Measurements from ENCODE around the gene RXFP4. TPM values are rescaled to one million over a fixed set of nuclear protein-coding genes. Genes with fewer than 3 reads are reported as not detected.

The RXFP4 gene
- total RNA-seq, 2 experiments from 2014 or later = not detected

DNA sequence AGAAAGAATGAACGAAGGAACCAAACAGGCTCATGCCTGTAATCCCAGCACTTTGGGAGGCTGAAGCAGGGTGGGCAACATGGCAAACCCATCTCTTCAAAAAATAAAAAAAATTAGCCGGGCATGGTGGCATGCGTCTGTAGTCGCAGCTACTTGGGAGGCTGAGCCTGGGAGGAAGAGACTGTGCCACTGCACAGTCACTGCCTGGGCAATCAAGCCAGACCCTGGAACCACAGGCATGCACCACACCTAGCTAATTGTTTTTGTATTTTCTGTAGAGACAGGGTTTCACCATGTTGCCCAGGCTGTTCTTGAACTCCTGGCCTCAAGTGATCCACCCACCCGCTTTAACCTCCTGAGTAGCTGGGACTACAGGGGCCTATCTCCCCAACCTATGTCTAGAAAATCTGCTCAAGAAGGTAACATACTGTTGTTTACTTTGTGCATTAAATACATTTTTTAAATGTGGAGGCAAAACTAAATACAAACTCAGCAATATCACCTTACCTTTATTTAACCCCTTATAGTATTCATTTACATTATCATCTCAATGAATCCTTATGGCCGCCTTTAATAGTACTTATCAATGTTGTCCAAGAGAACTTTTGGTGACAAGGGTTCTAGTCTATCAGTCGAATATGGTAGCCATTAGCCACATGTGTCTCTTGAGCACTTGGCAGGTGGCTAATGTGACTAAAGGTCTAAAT is 10.0 kb upstream of the RXFP4 start:
- H3K27ac Mint-ChIP-seq = peak overlapping the region; percentile 60
- no peaks in the 10 kb centered on the region for H3K27me3 Mint-ChIP-seq (ENCODE audit: low read depth)
- no peak overlapping the region for H3K4me3 Mint-ChIP-seq
- no peaks in the 10 kb centered on the region for H3K9me3 Mint-ChIP-seq (ENCODE audit: insufficient read depth)
- ChIA-PET POLR2A (interaction anchor here (4.2 kb wide), 1 partner anchor 13 kb away, joined by 39 read pairs; no protein-coding TSS in a partner anchor), CTCF (interaction anchor here (0.6 to 4.9 kb wide), 8 partner anchors 8 to 135 kb away, joined by 3 to 96 read pairs (median 4); no protein-coding TSS in a partner anchor)
- ATAC-seq (no peak), DNase-seq (no peak)
- H3K36me3 Mint-ChIP-seq (ENCODE audit: low read depth) = peaks cover 57% of the 10 kb centered on the region
- peaks cover 46% of the 10 kb centered on the region for H3K4me1 Mint-ChIP-seq (ENCODE audit: low read depth)

DNA sequence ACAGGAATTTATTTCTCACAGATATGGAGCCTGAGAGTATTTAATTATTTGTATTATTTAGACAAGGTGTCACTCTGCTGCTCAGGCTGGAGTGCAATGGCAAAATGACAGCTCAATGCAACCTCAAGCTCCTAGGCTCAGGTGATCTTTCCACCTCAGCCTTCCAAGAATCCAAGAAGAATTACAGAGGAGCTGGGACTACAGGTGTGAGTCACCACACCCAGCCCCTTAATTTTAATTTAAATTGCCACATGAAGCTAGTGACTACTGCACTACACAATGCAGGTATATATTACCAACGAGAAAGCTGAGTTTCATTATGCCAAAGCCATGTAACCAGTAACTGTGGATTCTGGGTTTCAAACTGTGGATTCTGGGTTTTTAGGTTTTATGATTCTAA is 9.4 kb upstream of the RXFP4 start:
- POLR2A ChIA-PET = interaction anchor here (0.9 to 4.2 kb wide), 3 partner anchors 12 to 281 kb away, joined by 3 to 39 read pairs (median 3); partner anchors contain the start of genes PMF1 and SYT11
- H3K27ac Mint-ChIP-seq = no peak overlapping the region
- peaks cover 51% of the 10 kb centered on the region for H3K36me3 Mint-ChIP-seq (ENCODE audit: low read depth)
- ATAC-seq (no peak), DNase-seq (no peak)
- no peaks in the 10 kb centered on the region for H3K9me3 Mint-ChIP-seq (ENCODE audit: insufficient read depth)
- peaks cover 42% of the 10 kb centered on the region for H3K4me1 Mint-ChIP-seq (ENCODE audit: low read depth)
- CTCF ChIA-PET = interaction anchor here (1.2 to 4.9 kb wide), 8 partner anchors 9 to 134 kb away, joined by 3 to 96 read pairs (median 10); partner anchors contain the start of gene ARHGEF2
- H3K4me3 Mint-ChIP-seq = no peak overlapping the region
- H3K27me3 Mint-ChIP-seq (ENCODE audit: low read depth) = no peaks in the 10 kb centered on the region

DNA sequence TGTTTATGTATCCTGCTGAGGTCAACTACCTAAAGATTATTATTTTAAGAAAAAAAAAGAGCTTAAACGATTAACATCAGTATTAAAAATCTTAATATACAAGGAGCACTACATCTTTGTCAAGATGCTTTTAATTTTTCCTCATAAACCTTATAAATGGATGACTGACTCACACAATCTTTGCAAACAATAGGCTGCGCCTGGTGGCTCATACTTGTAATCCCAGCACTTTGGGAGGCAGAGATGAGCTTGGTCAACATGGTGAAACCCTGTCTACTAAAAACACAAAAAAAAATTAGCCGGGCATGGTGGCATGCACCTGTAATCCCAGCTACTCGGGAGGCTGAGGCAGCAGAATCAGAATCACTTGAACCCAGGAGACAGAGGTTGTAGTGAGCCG is 9.0 kb upstream of the RXFP4 start:
- H3K27me3 Mint-ChIP-seq (ENCODE audit: low read depth) = no peaks in the 10 kb centered on the region
- H3K36me3 Mint-ChIP-seq (ENCODE audit: low read depth) = peaks cover 47% of the 10 kb centered on the region
- H3K27ac Mint-ChIP-seq = peak overlapping the region; percentile 60
- DNase-seq = no peak
- no peak for ATAC-seq
- H3K9me3 Mint-ChIP-seq (ENCODE audit: insufficient read depth) = no peaks in the 10 kb centered on the region
- H3K4me1 Mint-ChIP-seq (ENCODE audit: low read depth) = peaks cover 41% of the 10 kb centered on the region
- CTCF ChIA-PET = interaction anchor here (1.2 to 4.9 kb wide), 7 partner anchors 9 to 134 kb away, joined by 3 to 96 read pairs (median 16); partner anchors contain the start of gene ARHGEF2
- POLR2A ChIA-PET = interaction anchor here (0.9 to 4.2 kb wide), 4 partner anchors 12 to 280 kb away, joined by 3 to 39 read pairs (median 10); partner anchors contain the start of genes PMF1 and SYT11
- no peak overlapping the region for H3K4me3 Mint-ChIP-seq

DNA sequence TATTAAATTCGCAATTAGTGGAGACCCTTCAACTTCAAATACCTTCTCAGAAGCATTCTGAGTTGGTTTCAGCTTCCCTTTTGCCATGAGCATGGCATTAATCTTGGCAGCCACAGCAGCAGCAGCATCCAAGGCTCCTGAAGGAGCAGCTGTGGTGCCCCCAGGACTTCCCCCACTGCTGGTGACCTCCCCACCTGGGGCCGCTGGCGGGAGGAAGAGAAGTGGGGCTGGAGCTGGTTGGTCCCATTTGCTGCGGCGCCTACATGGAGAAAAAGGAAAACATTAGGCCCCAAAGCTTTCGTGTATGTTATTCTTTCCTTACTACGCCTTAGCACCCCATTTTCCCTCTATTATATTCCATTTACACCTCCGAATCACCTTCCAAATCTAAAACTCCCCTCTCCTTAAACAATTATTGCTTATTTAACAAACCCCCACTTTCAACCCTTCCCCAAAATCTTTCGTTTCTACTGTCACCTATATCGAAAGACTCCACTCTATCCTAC is 7.8 kb upstream of the RXFP4 start:
- ChIA-PET CTCF (interaction anchor here (0.8 to 4.9 kb wide), 11 partner anchors 12 to 195 kb away, joined by 3 to 96 read pairs (median 11); partner anchors contain the start of gene ARHGEF2), POLR2A (interaction anchor here (0.6 to 4.2 kb wide), 18 partner anchors 11 to 133 kb away, joined by 3 to 39 read pairs (median 4); partner anchors contain the start of gene ARHGEF2)
- no peak for DNase-seq
- Mint-ChIP-seq H3K27me3 (ENCODE audit: low read depth) (no peaks in the 10 kb centered on the region), H3K4me1 (ENCODE audit: low read depth) (peaks cover 48% of the 10 kb centered on the region), H3K27ac (no peak overlapping the region), H3K9me3 (ENCODE audit: insufficient read depth) (no peaks in the 10 kb centered on the region), H3K4me3 (no peak overlapping the region), H3K36me3 (ENCODE audit: low read depth) (peaks cover 38% of the 10 kb centered on the region)
- no peak for ATAC-seq

DNA sequence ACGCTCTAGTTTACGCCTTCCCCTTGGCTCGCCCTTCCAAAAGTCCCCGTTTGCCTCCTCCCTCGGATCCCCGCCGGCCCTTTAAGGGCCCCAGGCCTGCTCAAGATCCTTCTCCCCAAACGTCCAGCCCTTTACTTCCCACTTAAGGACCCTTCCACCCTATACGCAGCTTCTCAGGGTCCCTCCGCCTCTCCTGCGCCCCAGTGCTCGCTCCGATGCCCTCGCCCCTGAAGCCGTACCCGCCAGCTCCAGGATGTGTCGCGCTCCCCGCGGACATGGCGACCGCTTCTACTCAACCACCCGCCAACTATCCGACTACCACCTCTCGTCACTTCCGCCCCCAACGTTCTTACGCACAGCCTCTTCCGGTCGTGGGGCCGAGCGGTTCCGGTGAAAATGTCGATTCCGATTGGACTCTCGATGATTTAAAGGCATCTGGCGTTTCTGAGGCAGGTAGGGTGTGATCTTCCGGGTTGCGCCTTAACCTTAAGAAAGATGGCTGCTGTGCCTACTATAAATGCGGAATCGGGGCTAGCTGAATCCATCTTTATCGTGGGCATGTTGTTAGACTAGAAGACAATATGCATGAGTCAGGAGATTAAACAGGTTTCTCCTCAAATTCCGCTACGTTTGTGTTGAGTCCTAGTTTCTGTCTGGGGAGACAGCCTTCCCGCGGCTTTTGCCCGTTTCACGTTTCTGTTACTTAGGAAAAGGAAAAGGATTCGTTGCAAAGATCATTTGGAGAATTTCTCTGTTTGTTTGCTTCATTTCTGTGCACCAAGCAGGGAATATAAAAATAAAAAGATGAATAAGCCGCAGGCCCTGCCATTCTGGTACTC is 7.1 kb upstream of the RXFP4 start, which contains the start of gene KHDC4:
Gene KHDC4 (minus strand): TSS at position 317 of the 839 bp plus-strand sequence. CDS start 40 bp downstream, at position 277.
- peak; percentile 98 for DNase-seq
- Mint-ChIP-seq H3K27ac (no peak within 1 kb of the TSS), H3K27me3 (ENCODE audit: low read depth) (no peaks in the 10 kb centered on the region), H3K4me1 (ENCODE audit: low read depth) (peaks cover 44% of the 10 kb centered on the region), H3K36me3 (ENCODE audit: low read depth) (peaks cover 34% of the 10 kb centered on the region), H3K9me3 (ENCODE audit: insufficient read depth) (no peaks in the 10 kb centered on the region), H3K4me3 (no peak within 1 kb of the TSS)
- CTCF ChIA-PET = interaction anchor here (0.8 to 4.9 kb wide), 15 partner anchors 8 to 194 kb away, joined by 3 to 96 read pairs (median 4); partner anchors contain the start of genes ARHGEF2, SSR2 and UBQLN4
- POLR2A ChIA-PET = interaction anchor here (0.6 to 4.2 kb wide), 22 partner anchors 10 to 132 kb away, joined by 3 to 39 read pairs (median 4); partner anchors contain the start of gene ARHGEF2
- peak; percentile 94 for ATAC-seq

DNA sequence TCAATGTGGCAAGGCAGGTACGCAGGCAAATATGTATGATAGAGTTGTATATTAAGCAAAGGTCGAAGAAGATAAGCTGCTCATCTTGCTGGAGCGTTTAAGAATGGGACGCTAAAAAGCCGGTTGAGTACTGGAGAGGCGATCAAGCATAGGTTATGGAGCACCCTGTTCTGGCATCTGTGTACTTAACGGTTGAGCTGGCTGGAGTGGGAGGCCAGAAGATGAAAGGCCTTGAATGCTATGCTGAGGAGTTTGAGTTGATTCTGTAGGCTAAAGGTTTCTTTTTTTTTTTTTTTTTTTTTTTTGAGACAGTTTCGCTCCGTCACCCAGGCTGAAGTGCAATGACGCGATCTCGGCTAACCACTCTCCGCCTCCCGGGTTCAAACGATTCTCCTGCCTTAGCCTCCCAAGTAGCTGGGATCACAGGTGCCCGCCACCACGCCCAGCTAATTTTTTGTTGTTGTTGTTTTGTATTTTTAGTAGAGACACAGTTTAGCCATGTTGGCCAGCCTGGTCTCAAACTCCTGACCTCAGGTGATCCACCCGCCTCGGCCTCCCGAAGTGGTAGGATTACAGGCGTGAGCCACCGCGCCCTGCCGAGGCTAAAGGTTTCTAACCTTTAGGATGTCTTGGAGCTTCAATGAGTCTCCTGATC is 6.4 kb upstream of the RXFP4 start:
- peaks cover 29% of the 10 kb centered on the region for H3K36me3 Mint-ChIP-seq (ENCODE audit: low read depth)

DNA sequence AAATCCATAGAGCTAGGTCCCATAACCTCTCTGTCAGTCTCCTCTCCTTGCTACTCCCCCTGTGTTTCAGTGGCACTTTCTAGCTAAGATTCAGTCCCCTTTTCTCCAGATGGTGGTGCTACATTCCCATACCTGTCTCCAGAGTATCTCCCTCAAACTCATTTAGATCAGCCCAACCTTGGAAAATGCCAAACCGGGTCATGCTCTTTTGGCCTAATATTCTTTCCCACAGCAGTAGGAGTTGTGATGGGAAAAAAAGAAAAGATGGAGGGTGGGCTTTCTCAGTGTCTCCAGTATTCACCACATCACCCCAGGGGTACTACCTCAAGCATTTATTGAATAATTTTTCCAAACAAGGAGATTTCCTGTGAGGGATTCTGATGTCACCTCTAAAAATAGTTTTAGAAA is 3.2 kb upstream of the RXFP4 start:
- DNase-seq = peak; percentile 63
- peak; percentile 15 for ATAC-seq
- ChIA-PET POLR2A (interaction anchor here (0.6 to 2.2 kb wide), 8 partner anchors 8 to 79 kb away, joined by 3 to 9 read pairs (median 4); partner anchors contain the start of genes ARHGEF2 and SYT11), CTCF (interaction anchor here (0.6 to 5.7 kb wide), 26 partner anchors 8 to 185 kb away, joined by 3 to 144 read pairs (median 5); partner anchors contain the start of genes ARHGEF2 and SSR2)
- Mint-ChIP-seq H3K36me3 (ENCODE audit: low read depth) (peaks cover 3% of the 10 kb centered on the region), H3K4me3 (no peak overlapping the region), H3K9me3 (ENCODE audit: insufficient read depth) (no peaks in the 10 kb centered on the region), H3K27me3 (ENCODE audit: low read depth) (no peaks in the 10 kb centered on the region), H3K27ac (no peak overlapping the region), H3K4me1 (ENCODE audit: low read depth) (peaks cover 43% of the 10 kb centered on the region)

More for the DNA sequence above, 6.4 kb upstream of the RXFP4 start:
- no peak overlapping the region for H3K4me3 Mint-ChIP-seq
- H3K27me3 Mint-ChIP-seq (ENCODE audit: low read depth) = no peaks in the 10 kb centered on the region
- POLR2A ChIA-PET = interaction anchor here (0.6 to 4.2 kb wide), 11 partner anchors 9 to 89 kb away, joined by 3 to 39 read pairs (median 8); partner anchors contain the start of gene ARHGEF2
- no peak overlapping the region for H3K27ac Mint-ChIP-seq
- H3K4me1 Mint-ChIP-seq (ENCODE audit: low read depth) = peaks cover 46% of the 10 kb centered on the region
- DNase-seq (no peak), ATAC-seq (no peak)
- no peaks in the 10 kb centered on the region for H3K9me3 Mint-ChIP-seq (ENCODE audit: insufficient read depth)
- CTCF ChIA-PET = interaction anchor here (0.8 to 4.9 kb wide), 10 partner anchors 9 to 131 kb away, joined by 3 to 96 read pairs (median 14); partner anchors contain the start of genes ARHGEF2, SSR2 and UBQLN4

DNA sequence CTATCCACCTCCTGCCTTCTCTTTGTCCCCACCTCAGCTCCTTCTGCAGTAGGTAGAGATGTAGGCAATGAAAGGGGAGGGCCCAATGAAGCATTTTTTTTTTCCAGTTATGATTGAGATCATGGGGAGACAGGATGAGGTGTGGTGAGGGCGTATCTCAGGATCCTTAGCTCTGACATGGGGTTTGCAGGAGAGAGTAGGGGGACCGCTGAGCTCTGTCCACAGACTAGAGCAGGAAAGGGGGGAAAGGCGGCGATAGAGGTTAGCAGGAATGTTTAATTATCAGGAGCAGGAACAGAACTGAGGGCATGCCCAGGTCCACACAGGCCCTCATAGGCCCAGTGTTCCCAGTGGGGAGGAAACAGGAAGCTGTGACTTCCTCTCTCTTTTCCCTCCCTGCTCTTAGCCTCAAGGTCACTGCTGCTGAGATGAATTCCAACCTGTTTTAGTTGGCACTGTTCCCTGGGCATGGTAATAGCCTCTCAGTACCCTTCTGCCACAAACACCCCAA is 901 bp upstream of the RXFP4 start:
- H3K4me3 Mint-ChIP-seq = peak overlapping the region; percentile 47
- peaks cover 4% of the 10 kb centered on the region for H3K36me3 Mint-ChIP-seq (ENCODE audit: low read depth)
- H3K4me1 Mint-ChIP-seq (ENCODE audit: low read depth) = peaks cover 59% of the 10 kb centered on the region
- H3K27me3 Mint-ChIP-seq (ENCODE audit: low read depth) = no peaks in the 10 kb centered on the region
- ChIA-PET POLR2A (interaction anchor here (0.7 to 2.4 kb wide), 3 partner anchors 38 to 109 kb away, joined by 7 to 13 read pairs (median 8); partner anchors contain the start of gene ARHGEF2), CTCF (interaction anchor here (1.1 to 5.7 kb wide), 5 partner anchors 14 to 126 kb away, joined by 3 to 144 read pairs (median 11); partner anchors contain the start of gene ARHGEF2)
- no peaks in the 10 kb centered on the region for H3K9me3 Mint-ChIP-seq (ENCODE audit: insufficient read depth)
- peak overlapping the region; percentile 94 for H3K27ac Mint-ChIP-seq
- DNase-seq (no peak), ATAC-seq (peak; percentile 16)

DNA sequence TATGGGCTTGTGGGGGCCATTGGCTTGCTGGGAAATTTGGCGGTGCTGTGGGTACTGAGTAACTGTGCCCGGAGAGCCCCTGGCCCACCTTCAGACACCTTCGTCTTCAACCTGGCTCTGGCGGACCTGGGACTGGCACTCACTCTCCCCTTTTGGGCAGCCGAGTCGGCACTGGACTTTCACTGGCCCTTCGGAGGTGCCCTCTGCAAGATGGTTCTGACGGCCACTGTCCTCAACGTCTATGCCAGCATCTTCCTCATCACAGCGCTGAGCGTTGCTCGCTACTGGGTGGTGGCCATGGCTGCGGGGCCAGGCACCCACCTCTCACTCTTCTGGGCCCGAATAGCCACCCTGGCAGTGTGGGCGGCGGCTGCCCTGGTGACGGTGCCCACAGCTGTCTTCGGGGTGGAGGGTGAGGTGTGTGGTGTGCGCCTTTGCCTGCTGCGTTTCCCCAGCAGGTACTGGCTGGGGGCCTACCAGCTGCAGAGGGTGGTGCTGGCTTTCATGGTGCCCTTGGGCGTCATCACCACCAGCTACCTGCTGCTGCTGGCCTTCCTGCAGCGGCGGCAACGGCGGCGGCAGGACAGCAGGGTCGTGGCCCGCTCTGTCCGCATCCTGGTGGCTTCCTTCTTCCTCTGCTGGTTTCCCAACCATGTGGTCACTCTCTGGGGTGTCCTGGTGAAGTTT is 550 bp downstream of the RXFP4 start:
- H3K9me3 Mint-ChIP-seq (ENCODE audit: insufficient read depth) = no peaks in the 10 kb centered on the region
- peaks cover 70% of the 10 kb centered on the region for H3K4me1 Mint-ChIP-seq (ENCODE audit: low read depth)
- POLR2A ChIA-PET = interaction anchor here (5.2 kb wide), 1 partner anchor 34 kb away, joined by 45 read pairs; the partner anchor contains the start of gene ARHGEF2
- CTCF ChIA-PET = interaction anchor here (1.5 to 5.7 kb wide), 3 partner anchors 34 to 48 kb away, joined by 7 to 144 read pairs (median 44); no protein-coding TSS in a partner anchor
- peak overlapping the region; percentile 94 for H3K27ac Mint-ChIP-seq
- H3K36me3 Mint-ChIP-seq (ENCODE audit: low read depth) = peaks cover 16% of the 10 kb centered on the region
- H3K4me3 Mint-ChIP-seq = no peak overlapping the region
- no peak for DNase-seq
- H3K27me3 Mint-ChIP-seq (ENCODE audit: low read depth) = no peaks in the 10 kb centered on the region
- no peak for ATAC-seq
